WTC11 (cell line): ENCODE data around the gene ALG2. TPM values are rescaled to one million over a fixed set of nuclear protein-coding genes. Genes with fewer than 3 reads are reported as not detected.

Experiments
- ATAC-seq: fragments of 200-7000 bp; cut with Tn5 transposase; 2 replicates; pipeline ENCODE4 v1.10.0; 2021; ENCODE audit warnings: mild to moderate bottlenecking, moderate library complexity
- CTCF ChIA-PET: fragments of 300-600 bp; sonication (Branson Sonifier 250); formaldehyde crosslinking; loops from one replicate; lab custom pipeline; 2021; ENCODE audit warnings: antibody characterized with exemption; lab: Charles Lee
- POLR2A ChIA-PET: fragments of 350-600 bp; sonication (Branson Sonifier 250); formaldehyde crosslinking; loops from one replicate; lab custom pipeline; 2021; ENCODE audit warnings: antibody characterized with exemption; lab: Charles Lee
- DNase-seq: peaks from one replicate; pipeline ENCODE4 v3.0.0; 2021; ENCODE audit warnings: low spot score
- H3K27ac Mint-ChIP-seq: 2 replicates; pipeline ENCODE4 v1.8.0; 2021; ENCODE audit warnings: mixed read lengths
- H3K27me3 Mint-ChIP-seq: 2 replicates; pipeline ENCODE4 v1.8.0; 2021; ENCODE audit warnings: low read depth, mild to moderate bottlenecking, moderate library complexity, mixed read lengths
- H3K36me3 Mint-ChIP-seq: 2 replicates; pipeline ENCODE4 v1.8.0; 2021; ENCODE audit warnings: mixed read lengths
- H3K4me1 Mint-ChIP-seq: 2 replicates; pipeline ENCODE4 v1.8.0; 2022; ENCODE audit warnings: mixed read lengths
- H3K4me3 Mint-ChIP-seq: 2 replicates; pipeline ENCODE4 v1.8.0; 2021; ENCODE audit warnings: mild to moderate bottlenecking, moderate library complexity, mixed read lengths
- H3K9me3 Mint-ChIP-seq: 2 replicates; pipeline ENCODE4 v1.8.0; 2021; ENCODE audit warnings: mixed read lengths
- CBFB ChIP-seq: sonication (generic); formaldehyde crosslinking; IDR thresholded peaks from 2 replicates; pipeline ENCODE4 v1.8.1; 2022; ENCODE audit warnings: mild to moderate bottlenecking, low read depth, missing genetic modification reagents
- ESRRA ChIP-seq: sonication (generic); formaldehyde crosslinking; IDR thresholded peaks from 2 replicates; pipeline ENCODE4 v1.8.1; 2022; ENCODE audit warnings: mild to moderate bottlenecking, missing genetic modification reagents, borderline replicate concordance
- FOXJ3 ChIP-seq: sonication (generic); formaldehyde crosslinking; IDR thresholded peaks from 2 replicates; pipeline ENCODE4 v1.9.0; 2021; ENCODE audit warnings: missing genetic modification reagents, mild to moderate bottlenecking, borderline replicate concordance
- KAT7 ChIP-seq: sonication (generic); formaldehyde crosslinking; IDR thresholded peaks from 2 replicates; pipeline ENCODE4 v1.8.1; 2023; ENCODE audit warnings: missing genetic modification reagents, mild to moderate bottlenecking, borderline replicate concordance
- MXD4 ChIP-seq: fragments of 250-450 bp; sonication (Bioruptor Pico); IDR thresholded peaks from 2 replicates; pipeline ENCODE4 v1.8.0; 2021; ENCODE audit warnings: mild to moderate bottlenecking, moderate library complexity, borderline replicate concordance
- MYBL2 ChIP-seq: sonication (generic); formaldehyde crosslinking; IDR thresholded peaks from 2 replicates; pipeline ENCODE4 v1.8.1; 2023; ENCODE audit warnings: mild to moderate bottlenecking, moderate library complexity, missing genetic modification reagents
- PRRX2 ChIP-seq: fragments of 250-450 bp; sonication (Bioruptor Pico); IDR thresholded peaks from 2 replicates; pipeline ENCODE4 v1.8.0; 2021; ENCODE audit warnings: mild to moderate bottlenecking
- RORB ChIP-seq: fragments of 250-450 bp; sonication (Bioruptor Pico); IDR thresholded peaks from 2 replicates; pipeline ENCODE4 v1.9.0; 2021; ENCODE audit warnings: mild to moderate bottlenecking
- SMAD3 ChIP-seq: sonication (generic); formaldehyde crosslinking; IDR thresholded peaks from 2 replicates; pipeline ENCODE4 v1.8.0; 2022; ENCODE audit warnings: missing genetic modification reagents, mild to moderate bottlenecking, borderline replicate concordance
- TEAD1 ChIP-seq: sonication (generic); formaldehyde crosslinking; IDR thresholded peaks from 2 replicates; pipeline ENCODE4 v1.8.0; 2022; ENCODE audit warnings: mild to moderate bottlenecking, missing genetic modification reagents
- TEAD4 ChIP-seq: sonication (generic); formaldehyde crosslinking; IDR thresholded peaks from 2 replicates; pipeline ENCODE4 v1.8.0; 2022; ENCODE audit warnings: mild to moderate bottlenecking, missing genetic modification reagents
- ZNF121 ChIP-seq: sonication (generic); formaldehyde crosslinking; IDR thresholded peaks from 2 replicates; pipeline ENCODE4 v1.8.0; 2023; ENCODE audit warnings: missing genetic modification reagents
- ZNF396 ChIP-seq: fragments of 250-450 bp; sonication (Bioruptor Pico); IDR thresholded peaks from 2 replicates; pipeline ENCODE4 v1.8.0; 2021; ENCODE audit warnings: mild to moderate bottlenecking, moderate library complexity, borderline replicate concordance
- ZNF423 ChIP-seq: fragments of 250-450 bp; sonication (Bioruptor Pico); IDR thresholded peaks from 2 replicates; pipeline ENCODE4 v2.1.2; 2022; ENCODE audit warnings: mild to moderate bottlenecking, moderate library complexity
- total RNA-seq: library from RNA; stranded (reverse); gene quantifications from 3 replicates; pipeline ENCODE4 v1.2.3, GENCODE V29; 2021
- TF ChIP-seq, protein P1 (sequence below): fragments of 250-450 bp; sonication (Bioruptor Pico); IDR thresholded peaks from 2 replicates; pipeline ENCODE4 v2.1.2; 2022; ENCODE audit warnings: mild to moderate bottlenecking, moderate library complexity
- TF ChIP-seq, protein P2 (sequence below): sonication (generic); formaldehyde crosslinking; IDR thresholded peaks from 2 replicates; pipeline ENCODE4 v1.8.0; 2022; ENCODE audit warnings: mild to moderate bottlenecking, missing genetic modification reagents
- TF ChIP-seq, protein P3 (sequence below): fragments of 250-450 bp; sonication (Bioruptor Pico); conservative IDR thresholded peaks from 2 replicates; pipeline ENCODE4 v1.9.0; 2021; ENCODE audit warnings: mild to moderate bottlenecking
- TF ChIP-seq, protein P4 (sequence below): sonication (generic); formaldehyde crosslinking; IDR thresholded peaks from 2 replicates; pipeline ENCODE4 v1.8.0; 2023; ENCODE audit warnings: missing genetic modification reagents
- TF ChIP-seq, protein P5 (sequence below): sonication (generic); formaldehyde crosslinking; IDR thresholded peaks from 2 replicates; pipeline ENCODE4 v1.8.1; 2023; ENCODE audit warnings: mild to moderate bottlenecking, moderate library complexity, missing genetic modification reagents
- TF ChIP-seq, protein P6 (sequence below): fragments of 250-450 bp; sonication (Bioruptor Pico); IDR thresholded peaks from 2 replicates; pipeline ENCODE4 v1.9.0; 2021; ENCODE audit warnings: mild to moderate bottlenecking, borderline replicate concordance
- TF ChIP-seq, protein P7 (sequence below): sonication (generic); formaldehyde crosslinking; IDR thresholded peaks from 2 replicates; pipeline ENCODE4 v1.8.1; 2022; ENCODE audit warnings: low read depth, mild to moderate bottlenecking, moderate library complexity, missing genetic modification reagents, borderline replicate concordance

ALG2 gene
- total RNA-seq, 1 experiment from 2014 or later = 25.2 TPM

DNA sequence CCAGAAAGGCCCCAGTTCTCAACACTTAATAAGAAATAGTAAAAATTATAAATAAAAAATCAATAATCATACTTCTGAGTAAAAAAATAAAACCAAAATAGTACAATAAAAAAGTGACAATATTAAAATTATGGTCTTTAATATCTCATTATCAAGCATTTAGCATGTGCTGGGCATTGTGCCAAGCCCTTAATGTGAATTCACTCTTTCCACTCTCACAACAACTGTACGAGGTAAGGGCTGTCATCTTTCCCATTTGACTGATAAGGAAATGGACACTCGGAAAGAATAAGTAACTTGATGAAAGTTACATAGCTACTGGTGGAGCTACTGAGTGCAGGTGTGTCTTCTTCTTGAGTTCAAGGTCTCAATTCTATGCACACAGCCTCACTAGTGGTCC lies 43.9 kb upstream of the ALG2 start:
- CTCF ChIA-PET = interaction anchor here (0.6 to 1.6 kb wide), 3 partner anchors 81 to 638 kb away, joined by 3 to 5 read pairs (median 3); no protein-coding TSS in a partner anchor

DNA sequence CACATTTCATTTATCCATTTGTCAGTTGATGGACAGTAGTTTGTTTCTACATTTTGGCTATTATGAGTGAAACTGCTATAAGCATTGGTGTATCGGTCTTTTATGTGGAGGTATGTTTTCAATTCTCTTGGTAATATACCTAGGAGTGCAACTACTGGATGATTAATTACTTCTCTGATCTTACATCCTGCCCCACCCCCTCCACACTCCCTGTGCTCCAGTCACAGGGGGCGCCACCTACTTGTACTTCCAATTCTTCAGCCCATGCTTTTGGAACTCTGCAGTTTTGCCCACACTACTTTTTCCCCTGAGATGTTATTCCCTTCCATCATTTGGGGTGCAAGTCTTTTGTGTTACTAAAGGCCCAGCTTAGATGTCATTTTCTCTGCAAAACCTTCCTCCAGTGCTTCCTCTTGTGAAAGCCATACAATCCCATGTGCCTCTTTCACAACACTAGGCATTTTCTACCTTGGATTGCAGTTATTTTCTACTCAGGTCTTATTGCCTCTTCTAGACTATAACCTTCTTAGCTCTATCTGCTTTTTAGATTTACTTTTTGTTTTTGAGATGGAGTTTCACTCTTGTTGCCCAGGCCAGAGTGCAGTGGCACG lies 42.4 kb upstream of the ALG2 start:
- peaks cover 13% of the 10 kb centered on the region for H3K4me1 Mint-ChIP-seq
- CTCF ChIA-PET = interaction anchor here (0.8 kb wide), 1 partner anchor 560 kb away, joined by 3 read pairs; no protein-coding TSS in a partner anchor
- H3K4me3 Mint-ChIP-seq = no peak overlapping the region
- no peaks in the 10 kb centered on the region for H3K27me3 Mint-ChIP-seq
- TF ChIP-seq PRRX2 (CRISPR knock-in tag) (no peak), MYBL2 (CRISPR knock-in tag) (no peak), TEAD1 (no peak), CBFB (CRISPR knock-in tag) (no peak)
- TF ChIP-seq, protein P1, sequence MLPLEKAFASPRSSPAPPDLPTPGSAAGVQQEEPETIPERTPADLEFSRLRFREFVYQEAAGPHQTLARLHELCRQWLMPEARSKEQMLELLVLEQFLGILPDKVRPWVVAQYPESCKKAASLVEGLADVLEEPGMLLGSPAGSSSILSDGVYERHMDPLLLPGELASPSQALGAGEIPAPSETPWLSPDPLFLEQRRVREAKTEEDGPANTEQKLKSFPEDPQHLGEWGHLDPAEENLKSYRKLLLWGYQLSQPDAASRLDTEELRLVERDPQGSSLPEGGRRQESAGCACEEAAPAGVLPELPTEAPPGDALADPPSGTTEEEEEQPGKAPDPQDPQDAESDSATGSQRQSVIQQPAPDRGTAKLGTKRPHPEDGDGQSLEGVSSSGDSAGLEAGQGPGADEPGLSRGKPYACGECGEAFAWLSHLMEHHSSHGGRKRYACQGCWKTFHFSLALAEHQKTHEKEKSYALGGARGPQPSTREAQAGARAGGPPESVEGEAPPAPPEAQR (CRISPR knock-in tag) = no peak
- TF ChIP-seq, protein P2, sequence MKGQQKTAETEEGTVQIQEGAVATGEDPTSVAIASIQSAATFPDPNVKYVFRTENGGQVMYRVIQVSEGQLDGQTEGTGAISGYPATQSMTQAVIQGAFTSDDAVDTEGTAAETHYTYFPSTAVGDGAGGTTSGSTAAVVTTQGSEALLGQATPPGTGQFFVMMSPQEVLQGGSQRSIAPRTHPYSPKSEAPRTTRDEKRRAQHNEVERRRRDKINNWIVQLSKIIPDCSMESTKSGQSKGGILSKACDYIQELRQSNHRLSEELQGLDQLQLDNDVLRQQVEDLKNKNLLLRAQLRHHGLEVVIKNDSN (CRISPR knock-in tag) = no peak
- TF ChIP-seq, protein P3, sequence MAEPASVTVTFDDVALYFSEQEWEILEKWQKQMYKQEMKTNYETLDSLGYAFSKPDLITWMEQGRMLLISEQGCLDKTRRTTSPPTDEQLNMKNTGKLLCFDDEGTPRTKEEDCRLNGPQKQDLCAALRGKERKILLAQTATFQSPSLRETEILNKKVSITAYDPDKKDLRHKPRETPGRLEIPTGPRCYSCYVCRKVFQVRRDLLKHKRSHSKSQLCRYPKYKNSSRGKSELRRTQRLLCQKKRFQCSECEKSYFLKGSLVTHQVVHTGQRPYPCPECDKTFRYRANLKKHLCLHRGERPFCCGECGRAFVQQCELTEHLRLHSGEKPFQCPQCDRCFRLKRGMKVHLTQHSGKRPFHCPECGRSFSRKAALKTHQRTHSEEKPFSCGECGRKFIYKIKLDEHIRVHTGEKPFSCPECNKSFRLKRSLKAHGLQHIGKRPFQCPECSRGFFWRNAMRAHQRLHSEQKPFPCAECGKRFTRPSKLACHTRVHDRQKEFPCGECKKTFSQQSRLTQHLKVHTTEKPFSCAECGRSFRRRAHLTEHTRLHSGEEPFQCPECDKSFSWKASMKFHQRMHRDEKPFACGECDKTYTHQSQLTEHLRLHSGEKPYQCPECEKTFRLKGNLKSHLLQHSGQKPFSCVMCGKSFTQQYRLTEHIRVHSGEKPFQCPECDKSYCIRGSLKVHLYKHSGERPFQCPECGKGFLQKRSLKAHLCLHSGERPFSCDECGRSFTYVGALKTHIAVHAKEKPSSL (CRISPR knock-in tag) = no peak
- TF ChIP-seq, protein P4, sequence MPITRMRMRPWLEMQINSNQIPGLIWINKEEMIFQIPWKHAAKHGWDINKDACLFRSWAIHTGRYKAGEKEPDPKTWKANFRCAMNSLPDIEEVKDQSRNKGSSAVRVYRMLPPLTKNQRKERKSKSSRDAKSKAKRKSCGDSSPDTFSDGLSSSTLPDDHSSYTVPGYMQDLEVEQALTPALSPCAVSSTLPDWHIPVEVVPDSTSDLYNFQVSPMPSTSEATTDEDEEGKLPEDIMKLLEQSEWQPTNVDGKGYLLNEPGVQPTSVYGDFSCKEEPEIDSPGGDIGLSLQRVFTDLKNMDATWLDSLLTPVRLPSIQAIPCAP (CRISPR knock-in tag) = no peak
- TF ChIP-seq, protein P5, sequence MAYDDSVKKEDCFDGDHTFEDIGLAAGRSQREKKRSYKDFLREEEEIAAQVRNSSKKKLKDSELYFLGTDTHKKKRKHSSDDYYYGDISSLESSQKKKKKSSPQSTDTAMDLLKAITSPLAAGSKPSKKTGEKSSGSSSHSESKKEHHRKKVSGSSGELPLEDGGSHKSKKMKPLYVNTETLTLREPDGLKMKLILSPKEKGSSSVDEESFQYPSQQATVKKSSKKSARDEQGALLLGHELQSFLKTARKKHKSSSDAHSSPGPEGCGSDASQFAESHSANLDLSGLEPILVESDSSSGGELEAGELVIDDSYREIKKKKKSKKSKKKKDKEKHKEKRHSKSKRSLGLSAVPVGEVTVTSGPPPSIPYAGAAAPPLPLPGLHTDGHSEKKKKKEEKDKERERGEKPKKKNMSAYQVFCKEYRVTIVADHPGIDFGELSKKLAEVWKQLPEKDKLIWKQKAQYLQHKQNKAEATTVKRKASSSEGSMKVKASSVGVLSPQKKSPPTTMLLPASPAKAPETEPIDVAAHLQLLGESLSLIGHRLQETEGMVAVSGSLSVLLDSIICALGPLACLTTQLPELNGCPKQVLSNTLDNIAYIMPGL = no peak
- TF ChIP-seq, all 79 proteins: peak for 0
- no peaks in the 10 kb centered on the region for H3K36me3 Mint-ChIP-seq
- H3K9me3 Mint-ChIP-seq = no peaks in the 10 kb centered on the region
- DNase-seq (peak; percentile 50), ATAC-seq (peak; percentile 41)
- POLR2A ChIA-PET = no interaction called here
- no peak overlapping the region for H3K27ac Mint-ChIP-seq

More for the DNA sequence above, 43.9 kb upstream of the ALG2 start:
- ATAC-seq (no peak), DNase-seq (no peak)
- Mint-ChIP-seq H3K4me1 (peaks cover 7% of the 10 kb centered on the region; the same call in 1 of the 2 replicates), H3K4me3 (no peak overlapping the region), H3K36me3 (no peaks in the 10 kb centered on the region), H3K9me3 (no peaks in the 10 kb centered on the region), H3K27me3 (no peaks in the 10 kb centered on the region), H3K27ac (no peak overlapping the region)
- POLR2A ChIA-PET = no interaction called here
- TF ChIP-seq SMAD3 (CRISPR knock-in tag) (no peak), KAT7 (CRISPR knock-in tag) (no peak), ZNF396 (no peak), ZNF423 (no peak), RORB (CRISPR knock-in tag) (no peak), FOXJ3 (no peak), MXD4 (CRISPR knock-in tag) (no peak), ZNF121 (CRISPR knock-in tag) (no peak), ESRRA (CRISPR knock-in tag) (no peak), TEAD4 (CRISPR knock-in tag) (no peak)
- TF ChIP-seq, protein P6, sequence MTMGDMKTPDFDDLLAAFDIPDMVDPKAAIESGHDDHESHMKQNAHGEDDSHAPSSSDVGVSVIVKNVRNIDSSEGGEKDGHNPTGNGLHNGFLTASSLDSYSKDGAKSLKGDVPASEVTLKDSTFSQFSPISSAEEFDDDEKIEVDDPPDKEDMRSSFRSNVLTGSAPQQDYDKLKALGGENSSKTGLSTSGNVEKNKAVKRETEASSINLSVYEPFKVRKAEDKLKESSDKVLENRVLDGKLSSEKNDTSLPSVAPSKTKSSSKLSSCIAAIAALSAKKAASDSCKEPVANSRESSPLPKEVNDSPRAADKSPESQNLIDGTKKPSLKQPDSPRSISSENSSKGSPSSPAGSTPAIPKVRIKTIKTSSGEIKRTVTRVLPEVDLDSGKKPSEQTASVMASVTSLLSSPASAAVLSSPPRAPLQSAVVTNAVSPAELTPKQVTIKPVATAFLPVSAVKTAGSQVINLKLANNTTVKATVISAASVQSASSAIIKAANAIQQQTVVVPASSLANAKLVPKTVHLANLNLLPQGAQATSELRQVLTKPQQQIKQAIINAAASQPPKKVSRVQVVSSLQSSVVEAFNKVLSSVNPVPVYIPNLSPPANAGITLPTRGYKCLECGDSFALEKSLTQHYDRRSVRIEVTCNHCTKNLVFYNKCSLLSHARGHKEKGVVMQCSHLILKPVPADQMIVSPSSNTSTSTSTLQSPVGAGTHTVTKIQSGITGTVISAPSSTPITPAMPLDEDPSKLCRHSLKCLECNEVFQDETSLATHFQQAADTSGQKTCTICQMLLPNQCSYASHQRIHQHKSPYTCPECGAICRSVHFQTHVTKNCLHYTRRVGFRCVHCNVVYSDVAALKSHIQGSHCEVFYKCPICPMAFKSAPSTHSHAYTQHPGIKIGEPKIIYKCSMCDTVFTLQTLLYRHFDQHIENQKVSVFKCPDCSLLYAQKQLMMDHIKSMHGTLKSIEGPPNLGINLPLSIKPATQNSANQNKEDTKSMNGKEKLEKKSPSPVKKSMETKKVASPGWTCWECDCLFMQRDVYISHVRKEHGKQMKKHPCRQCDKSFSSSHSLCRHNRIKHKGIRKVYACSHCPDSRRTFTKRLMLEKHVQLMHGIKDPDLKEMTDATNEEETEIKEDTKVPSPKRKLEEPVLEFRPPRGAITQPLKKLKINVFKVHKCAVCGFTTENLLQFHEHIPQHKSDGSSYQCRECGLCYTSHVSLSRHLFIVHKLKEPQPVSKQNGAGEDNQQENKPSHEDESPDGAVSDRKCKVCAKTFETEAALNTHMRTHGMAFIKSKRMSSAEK (CRISPR knock-in tag) = no peak
- TF ChIP-seq, protein P7, sequence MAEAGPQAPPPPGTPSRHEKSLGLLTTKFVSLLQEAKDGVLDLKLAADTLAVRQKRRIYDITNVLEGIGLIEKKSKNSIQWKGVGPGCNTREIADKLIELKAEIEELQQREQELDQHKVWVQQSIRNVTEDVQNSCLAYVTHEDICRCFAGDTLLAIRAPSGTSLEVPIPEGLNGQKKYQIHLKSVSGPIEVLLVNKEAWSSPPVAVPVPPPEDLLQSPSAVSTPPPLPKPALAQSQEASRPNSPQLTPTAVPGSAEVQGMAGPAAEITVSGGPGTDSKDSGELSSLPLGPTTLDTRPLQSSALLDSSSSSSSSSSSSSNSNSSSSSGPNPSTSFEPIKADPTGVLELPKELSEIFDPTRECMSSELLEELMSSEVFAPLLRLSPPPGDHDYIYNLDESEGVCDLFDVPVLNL = no peak
